Activated CD4-positive, alpha-beta T cell treated with anti-CD3 and anti-CD28 coated beads, Interleukin-2, amount 10 ng/mL, durations not matched to agents 7 days and 5 days (primary cell): Measurements from ENCODE around the gene MFSD12. TPM values are rescaled to one million over a fixed set of nuclear protein-coding genes. Genes with fewer than 3 reads are reported as not detected.

ENCODE experiments used
- CTCF ChIA-PET: fragments of 350-600 bp; sonication (Branson Sonifier 250); formaldehyde crosslinking; loops from one replicate; lab custom pipeline; 2021; ENCODE audit warnings: antibody characterized with exemption; lab: Charles Lee
- POLR2A ChIA-PET: fragments of 350-600 bp; sonication (Branson Sonifier 250); formaldehyde crosslinking; loops from one replicate; lab custom pipeline; 2021; ENCODE audit warnings: antibody characterized with exemption; lab: Charles Lee
- DNase-seq: peaks from one replicate; pipeline ENCODE4 v3.0.0-alpha.2; 2020
- H3K27ac Mint-ChIP-seq: one replicate; pipeline ENCODE4 v1.8.0; 2021; ENCODE audit warnings: mild to moderate bottlenecking, moderate library complexity, mixed read lengths
- H3K27me3 Mint-ChIP-seq: one replicate; pipeline ENCODE4 v1.8.0; 2021; ENCODE audit warnings: mixed read lengths
- H3K36me3 Mint-ChIP-seq: one replicate; pipeline ENCODE4 v1.8.0; 2021; ENCODE audit warnings: low read depth, mixed read lengths
- H3K4me1 Mint-ChIP-seq: one replicate; pipeline ENCODE4 v1.8.0; 2021; ENCODE audit warnings: mixed read lengths
- H3K4me3 Mint-ChIP-seq: one replicate; pipeline ENCODE4 v1.8.0; 2021; ENCODE audit warnings: mild to moderate bottlenecking, moderate library complexity, mixed read lengths
- H3K9me3 Mint-ChIP-seq: one replicate; pipeline ENCODE4 v1.8.0; 2021; ENCODE audit warnings: mixed read lengths
- total RNA-seq, 2 experiments: library from RNA; stranded (reverse); gene quantifications; one replicate each; pipeline ENCODE4 v1.2.3, GENCODE V29; 2021

Gene MFSD12
- total RNA-seq, 2 experiments from 2014 or later: 62.1 to 67.6 TPM

GRCh38 chr19:3518659-3519058 lies 38.7 kb downstream of the MFSD12 start:
- no peak for DNase-seq

GRCh38 chr19:3518255-3518654 lies 39.1 kb downstream of the MFSD12 start:
- CTCF ChIA-PET: interaction anchor here (1.5 to 1.8 kb wide), 2 partner anchors 12 to 27 kb away, joined by 4 read pairs; partner anchors contain the start of gene FZR1
- POLR2A ChIA-PET: no interaction called here
- Mint-ChIP-seq H3K27me3 (no peaks in the 10 kb centered on the region), H3K36me3 (peaks cover 9% of the 10 kb centered on the region), H3K27ac (peak overlapping the region; percentile 19), H3K9me3 (no peaks in the 10 kb centered on the region), H3K4me1 (peaks cover 31% of the 10 kb centered on the region), H3K4me3 (no peak overlapping the region)
- no peak for DNase-seq

More at GRCh38 chr19:3518659-3519058, 38.7 kb downstream of the MFSD12 start:
- H3K27me3 Mint-ChIP-seq: no peaks in the 10 kb centered on the region
- peaks cover 9% of the 10 kb centered on the region for H3K36me3 Mint-ChIP-seq
- H3K4me1 Mint-ChIP-seq: peaks cover 31% of the 10 kb centered on the region
- POLR2A ChIA-PET: no interaction called here
- no peak overlapping the region for H3K27ac Mint-ChIP-seq
- no peaks in the 10 kb centered on the region for H3K9me3 Mint-ChIP-seq
- no peak overlapping the region for H3K4me3 Mint-ChIP-seq
- CTCF ChIA-PET: interaction anchor here (1.8 kb wide), 1 partner anchor 12 kb away, joined by 4 read pairs; the partner anchor contains the start of gene FZR1

- Mint-ChIP-seq H3K36me3 (peaks cover 9% of the 10 kb centered on the region), H3K27ac (no peak overlapping the region), H3K27me3 (no peaks in the 10 kb centered on the region), H3K4me1 (peaks cover 31% of the 10 kb centered on the region), H3K4me3 (no peak overlapping the region), H3K9me3 (no peaks in the 10 kb centered on the region)
- CTCF ChIA-PET: interaction anchor here (1.5 kb wide), 1 partner anchor 27 kb away, joined by 4 read pairs; no protein-coding TSS in a partner anchor
- DNase-seq: no peak
- POLR2A ChIA-PET: no interaction called here
These were observed 39.7 kb downstream of the MFSD12 start for GRCh38 chr19:3517638-3518037.

- DNase-seq: peak; percentile 61
- Mint-ChIP-seq H3K9me3 (no peaks in the 10 kb centered on the region), H3K27me3 (no peaks in the 10 kb centered on the region), H3K27ac (peak overlapping the region; percentile 82), H3K4me3 (no peak overlapping the region), H3K4me1 (peaks cover 31% of the 10 kb centered on the region), H3K36me3 (peaks cover 7% of the 10 kb centered on the region)
- ChIA-PET POLR2A (no interaction called here), CTCF (interaction anchor here (0.6 to 1.5 kb wide), 2 partner anchors 24 to 28 kb away, joined by 3 to 4 read pairs; no protein-coding TSS in a partner anchor)
These were observed 40.6 kb downstream of the MFSD12 start for GRCh38 chr19:3516675-3517207.

GRCh38 chr19:3515891-3516422 lies 41.4 kb downstream of the MFSD12 start:
- peaks cover 29% of the 10 kb centered on the region for H3K4me1 Mint-ChIP-seq
- ChIA-PET CTCF (interaction anchor here (0.6 kb wide), 2 partner anchors 24 kb away, joined by 3 read pairs; no protein-coding TSS in a partner anchor), POLR2A (no interaction called here)
- H3K36me3 Mint-ChIP-seq: peaks cover 4% of the 10 kb centered on the region
- peak overlapping the region; percentile 69 for H3K27ac Mint-ChIP-seq
- DNase-seq: no peak
- H3K9me3 Mint-ChIP-seq: no peaks in the 10 kb centered on the region
- H3K4me3 Mint-ChIP-seq: no peak overlapping the region
- H3K27me3 Mint-ChIP-seq: no peaks in the 10 kb centered on the region

GRCh38 chr19:3514930-3515329 lies 42.5 kb downstream of the MFSD12 start:
- Mint-ChIP-seq H3K36me3 (peaks cover 3% of the 10 kb centered on the region), H3K4me3 (no peak overlapping the region), H3K27ac (no peak overlapping the region), H3K27me3 (no peaks in the 10 kb centered on the region), H3K9me3 (no peaks in the 10 kb centered on the region), H3K4me1 (peaks cover 28% of the 10 kb centered on the region)
- DNase-seq: no peak
- ChIA-PET POLR2A (no interaction called here), CTCF (interaction anchor here (0.7 kb wide), 1 partner anchor 122 kb away, joined by 4 read pairs; no protein-coding TSS in a partner anchor)

DNA sequence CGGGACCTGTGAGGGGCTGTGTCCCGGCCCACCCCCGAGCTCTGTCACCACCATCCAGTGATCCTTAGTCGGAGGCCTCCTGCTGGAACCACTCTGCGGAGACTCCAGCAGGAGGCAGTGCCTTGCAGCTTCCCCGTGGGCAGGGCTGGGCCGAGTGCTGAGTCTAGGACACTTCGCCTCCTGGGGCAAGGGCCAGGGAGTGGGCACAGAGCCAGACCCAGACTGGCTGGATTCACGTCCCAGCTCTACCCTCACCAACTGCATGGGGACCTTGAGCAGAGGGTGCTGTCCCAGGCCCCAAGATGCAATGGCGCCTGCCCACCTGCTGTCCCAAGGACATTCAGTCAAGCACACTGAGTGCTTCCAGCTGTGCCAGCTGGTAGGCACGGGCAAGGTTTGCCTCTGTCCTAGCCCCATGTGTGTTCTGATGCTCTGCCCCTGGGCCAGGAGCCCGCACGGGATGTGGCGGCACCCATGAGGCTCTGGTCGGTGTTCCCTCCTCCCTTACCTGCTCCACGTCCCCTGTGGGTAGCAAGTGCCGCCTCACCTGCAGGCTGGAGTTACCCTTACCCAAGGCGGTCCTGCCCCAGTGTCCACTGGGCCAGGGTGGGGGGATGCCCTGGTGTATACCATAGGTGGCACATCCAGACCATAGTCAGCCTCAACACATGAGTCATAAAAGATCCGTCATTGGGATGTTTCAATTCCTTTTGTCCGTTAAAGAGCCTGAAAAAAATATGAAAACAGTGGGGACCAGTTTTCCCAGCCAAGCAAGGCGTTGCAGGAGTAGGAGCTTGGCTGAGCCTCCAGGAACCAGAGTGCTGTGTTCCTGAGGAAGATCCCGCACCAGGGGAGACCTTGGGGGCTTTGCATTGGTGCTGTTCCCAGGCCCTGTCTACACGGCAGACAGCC lies 43.9 kb downstream of the MFSD12 start:
- peaks cover 15% of the 10 kb centered on the region for H3K36me3 Mint-ChIP-seq
- H3K4me3 Mint-ChIP-seq: no peak overlapping the region
- POLR2A ChIA-PET: no interaction called here
- H3K27ac Mint-ChIP-seq: no peak overlapping the region
- no peaks in the 10 kb centered on the region for H3K9me3 Mint-ChIP-seq
- no peaks in the 10 kb centered on the region for H3K27me3 Mint-ChIP-seq
- DNase-seq: no peak
- CTCF ChIA-PET: interaction anchor here (1.3 kb wide), 1 partner anchor 12 kb away, joined by 3 read pairs; no protein-coding TSS in a partner anchor
- peaks cover 42% of the 10 kb centered on the region for H3K4me1 Mint-ChIP-seq

DNA sequence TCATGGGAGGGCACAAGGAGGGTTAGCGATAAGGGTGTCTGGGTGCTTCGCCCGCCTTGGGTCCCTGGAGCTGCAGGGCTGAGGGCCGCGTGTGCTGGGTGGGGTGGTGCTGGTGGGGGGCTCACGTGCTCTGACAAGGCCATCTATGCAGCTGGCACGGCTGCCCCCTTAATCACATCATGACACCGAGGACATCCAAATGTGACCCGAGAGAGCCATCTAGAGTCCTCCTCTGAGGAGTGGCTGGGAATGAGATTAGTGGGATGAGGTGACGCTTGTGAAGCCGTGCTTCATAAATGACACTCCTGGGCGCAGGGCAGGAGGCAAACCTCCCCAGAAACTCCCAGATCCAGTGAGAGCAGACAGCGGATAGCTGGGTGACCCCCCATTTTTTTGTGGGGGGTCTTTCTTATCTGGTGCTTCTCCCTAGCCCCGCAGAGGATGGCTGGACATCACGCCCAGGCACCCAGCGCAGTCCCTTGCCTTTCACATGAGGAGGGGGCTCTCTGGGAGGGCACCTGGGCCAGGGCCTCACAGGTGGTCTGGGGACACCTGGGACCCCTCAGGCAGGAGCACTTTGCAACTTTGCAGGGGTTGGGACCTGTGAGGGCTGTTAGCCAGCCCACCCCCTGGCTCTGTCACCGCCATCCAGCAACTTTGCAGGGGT lies 44.7 kb downstream of the MFSD12 start:
- POLR2A ChIA-PET: no interaction called here
- CTCF ChIA-PET: interaction anchor here (1.1 to 1.3 kb wide), 2 partner anchors 11 to 22 kb away, joined by 3 read pairs; no protein-coding TSS in a partner anchor
- Mint-ChIP-seq H3K36me3 (peaks cover 19% of the 10 kb centered on the region), H3K4me3 (no peak overlapping the region), H3K27ac (no peak overlapping the region), H3K27me3 (no peaks in the 10 kb centered on the region), H3K9me3 (no peaks in the 10 kb centered on the region), H3K4me1 (peaks cover 47% of the 10 kb centered on the region)
- no peak for DNase-seq

DNA sequence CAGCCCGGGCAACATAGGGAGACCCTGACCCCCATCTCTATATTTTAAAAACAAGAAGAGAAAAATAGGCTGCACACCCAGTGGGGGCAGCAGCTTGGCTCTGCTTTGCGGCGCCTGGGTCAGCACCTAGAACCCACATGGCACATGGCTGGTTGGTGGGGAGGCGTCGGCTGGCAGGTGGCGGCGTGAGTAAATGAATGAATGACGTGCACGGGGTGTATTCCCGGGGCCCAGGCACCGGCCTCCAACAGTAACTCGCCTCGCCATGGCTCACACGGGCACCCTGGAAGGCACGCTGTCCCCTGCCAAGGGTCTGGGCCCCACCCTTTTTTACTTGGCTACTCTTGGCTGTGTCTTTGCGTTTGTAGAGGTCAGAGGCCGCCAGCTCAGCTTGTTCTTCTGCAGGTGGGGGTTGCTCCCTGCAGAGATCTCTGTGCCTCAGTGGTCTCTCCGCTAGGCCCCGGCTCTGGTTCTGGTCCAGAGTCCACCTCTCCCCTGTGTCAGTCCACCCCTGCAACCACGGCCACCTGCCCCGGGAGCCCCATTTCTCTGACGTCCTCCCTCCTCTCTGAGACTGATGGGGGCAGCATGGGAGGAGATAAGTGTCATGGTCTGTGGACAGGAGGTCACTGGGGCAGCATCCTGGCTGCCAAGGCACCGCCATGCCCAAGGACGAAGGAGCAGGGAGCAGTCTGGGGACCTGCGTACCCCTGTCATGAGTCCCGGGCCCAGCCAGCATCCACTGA lies 45.7 kb downstream of the MFSD12 start:
- no peak for DNase-seq
- Mint-ChIP-seq H3K36me3 (peaks cover 29% of the 10 kb centered on the region), H3K9me3 (no peaks in the 10 kb centered on the region), H3K27me3 (no peaks in the 10 kb centered on the region), H3K27ac (no peak overlapping the region), H3K4me1 (peaks cover 52% of the 10 kb centered on the region), H3K4me3 (no peak overlapping the region)
- CTCF ChIA-PET: interaction anchor here (0.5 to 1.3 kb wide), 3 partner anchors 10 to 23 kb away, joined by 3 to 4 read pairs (median 3); no protein-coding TSS in a partner anchor
- POLR2A ChIA-PET: no interaction called here

DNA sequence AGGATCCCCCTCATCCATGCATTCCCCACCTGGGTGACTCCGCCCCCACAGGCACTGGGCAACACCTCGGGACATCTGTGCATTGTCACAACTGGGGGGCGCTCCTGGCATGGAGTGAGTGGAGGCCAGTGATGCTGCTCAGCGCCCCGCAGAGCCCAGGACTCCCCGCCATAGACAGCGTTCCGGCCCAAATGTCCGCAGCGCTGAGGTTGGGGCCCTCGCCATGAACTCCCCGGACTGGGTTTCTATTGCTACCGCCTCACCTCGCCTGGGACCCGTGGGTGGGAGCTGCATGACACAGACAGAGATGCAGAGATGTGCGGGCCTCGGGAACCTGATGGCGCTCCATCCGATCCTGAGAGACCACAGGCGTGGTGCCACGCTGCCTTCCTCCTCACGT lies 46.7 kb downstream of the MFSD12 start:
- Mint-ChIP-seq H3K4me1 (peaks cover 45% of the 10 kb centered on the region), H3K27me3 (no peaks in the 10 kb centered on the region), H3K36me3 (peaks cover 27% of the 10 kb centered on the region), H3K9me3 (no peaks in the 10 kb centered on the region), H3K27ac (no peak overlapping the region), H3K4me3 (no peak overlapping the region)
- POLR2A ChIA-PET: no interaction called here
- CTCF ChIA-PET: no interaction called here
- no peak for DNase-seq

GRCh38 chr19:3509566-3509989 lies 47.8 kb downstream of the MFSD12 start:
- Mint-ChIP-seq H3K36me3 (peaks cover 27% of the 10 kb centered on the region), H3K9me3 (no peaks in the 10 kb centered on the region), H3K4me1 (peaks cover 45% of the 10 kb centered on the region), H3K27ac (peak overlapping the region; percentile 32), H3K4me3 (peak overlapping the region; percentile 24), H3K27me3 (no peaks in the 10 kb centered on the region)
- DNase-seq: no peak
- ChIA-PET POLR2A (no interaction called here), CTCF (no interaction called here)
